GM18520 (cell line): Measurements from ENCODE around the gene RNASE1.
"Not testable (repeated sequence)": the region's sequence is repeated elsewhere in the genome, so short reads cannot be mapped to it uniquely, and the experiment has no call there.

Experiments
- ATAC-seq: cut with Tn5 transposase; IDR thresholded peaks from one replicate; pipeline ENCODE4 v1.9.1; 2021; ENCODE audit not compliant: unreplicated experiment

Gene RNASE1

GRCh38 chr14:20774258-20774824 lies 28.3 kb downstream of the RNASE1 start:
- no peak for ATAC-seq

- ATAC-seq: no peak
These were observed 30.0 kb downstream of the RNASE1 start for GRCh38 chr14:20772650-20773049.

GRCh38 chr14:20769421-20769820 lies 33.2 kb downstream of the RNASE1 start:
- no peak for ATAC-seq

DNA sequence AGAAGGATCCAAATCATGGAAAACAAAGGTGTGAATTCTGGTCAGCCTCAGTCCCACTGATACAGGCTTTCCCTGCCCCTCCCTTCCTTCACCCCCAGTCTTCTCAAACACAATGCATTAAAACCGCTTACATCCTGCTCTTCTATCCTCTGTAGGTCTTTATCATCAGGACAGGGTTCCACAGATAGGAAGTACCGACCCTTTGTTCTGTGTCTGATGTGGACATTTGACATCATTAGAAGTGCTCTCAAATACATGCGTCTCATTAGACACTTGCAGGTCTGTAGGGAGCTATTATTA lies 34.1 kb downstream of the RNASE1 start:
- ATAC-seq: no peak

GRCh38 chr14:20760950-20761349 lies 41.7 kb downstream of the RNASE1 start:
- ATAC-seq: no peak

GRCh38 chr14:20759465-20759864 lies 43.2 kb downstream of the RNASE1 start:
- not testable (repeated sequence) for ATAC-seq

DNA sequence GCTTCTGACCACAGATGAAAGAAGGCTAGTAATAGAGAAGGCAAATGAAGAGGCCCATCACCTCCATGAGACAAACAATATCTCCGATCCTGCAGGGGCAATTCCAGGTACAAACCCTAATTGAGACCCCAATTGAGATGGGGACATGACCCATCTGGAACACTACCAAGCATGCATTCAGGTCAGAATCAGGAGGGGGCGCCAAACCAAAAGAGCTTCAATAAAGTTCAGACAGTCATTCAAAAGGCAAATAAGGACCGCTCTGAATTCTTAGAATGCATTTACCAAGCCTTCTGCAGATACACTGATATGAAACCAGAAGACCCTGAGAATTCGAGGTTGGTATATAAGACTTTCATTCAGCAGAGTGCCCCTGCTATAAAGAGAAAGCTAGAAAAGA lies 44.7 kb downstream of the RNASE1 start:
- no peak for ATAC-seq

DNA sequence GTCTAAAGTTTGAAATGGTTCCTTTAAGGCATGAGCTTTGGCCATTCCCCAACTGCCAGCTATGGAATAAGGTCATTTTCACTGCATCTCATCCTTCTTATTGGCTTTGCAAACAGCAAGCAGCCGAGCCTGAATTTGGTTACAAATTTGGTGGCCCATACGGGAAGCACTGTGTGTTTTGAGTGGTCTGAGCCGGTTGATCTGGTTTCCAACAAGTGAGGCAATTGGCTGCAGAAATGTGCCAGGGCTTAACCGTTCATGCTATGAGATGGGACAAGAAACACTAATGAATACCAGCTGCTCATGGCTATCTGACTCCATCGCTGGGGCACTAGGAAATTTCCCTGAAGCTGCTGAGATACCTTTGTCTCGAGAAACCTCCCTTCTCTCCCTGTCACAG lies 47.6 kb downstream of the RNASE1 start:
- no peak for ATAC-seq

DNA sequence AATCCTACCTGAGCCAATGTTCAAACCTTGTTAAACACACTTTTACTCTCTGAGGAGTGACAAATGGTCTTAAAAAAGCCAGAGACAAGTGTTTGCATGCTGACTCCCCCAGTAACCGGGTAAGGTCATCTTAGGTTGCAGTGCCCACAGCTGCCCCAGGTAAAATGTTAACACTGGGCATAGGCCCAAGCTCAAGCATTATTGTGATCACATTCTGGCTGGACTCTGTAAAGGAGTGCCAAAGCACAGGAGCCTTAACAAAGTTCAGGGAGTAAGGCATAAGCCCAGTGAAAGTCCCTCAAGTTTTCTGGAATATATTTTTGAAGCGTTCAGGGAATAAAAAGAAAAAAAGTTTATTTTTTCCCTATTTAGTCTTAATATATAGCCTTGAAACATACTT lies 48.3 kb downstream of the RNASE1 start:
- ATAC-seq: no peak

DNA sequence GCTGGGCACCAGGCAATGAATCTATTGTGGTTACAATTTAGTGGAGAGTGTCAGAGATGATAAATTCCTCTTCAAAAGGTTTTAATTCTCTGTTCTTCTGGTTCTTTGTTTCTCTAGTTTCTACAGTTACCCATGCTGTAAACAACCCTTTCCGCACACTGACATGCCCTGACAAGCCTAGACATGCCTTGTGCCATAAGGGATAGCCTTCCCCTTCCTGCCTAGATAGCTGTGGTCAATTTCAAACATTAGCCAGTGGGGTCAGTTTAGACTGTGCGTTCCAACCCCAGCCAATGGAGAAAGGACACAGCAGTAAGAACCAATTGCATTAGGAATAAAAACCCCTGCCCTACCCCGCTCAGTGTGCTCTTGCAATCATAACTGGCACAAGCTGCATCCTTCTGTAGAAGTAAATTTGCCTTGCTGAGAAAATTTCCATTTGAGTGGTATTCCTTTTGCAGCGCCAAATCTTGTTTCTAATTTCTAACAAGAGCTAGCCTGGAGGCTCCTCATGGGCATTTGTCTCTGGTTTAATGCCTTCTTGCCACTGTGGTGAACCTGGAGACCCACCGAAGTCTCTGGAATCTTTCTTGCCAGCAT lies 50.6 kb downstream of the RNASE1 start:
- ATAC-seq: no peak
